Smooth muscle cell of the umbilical artery (primary cell): ENCODE results near the gene TYW5. TPM values are rescaled to one million over a fixed set of nuclear protein-coding genes. Genes with fewer than 3 reads are reported as not detected.

ENCODE experiments used
- total RNA-seq: library from RNA; depleted of rRNA; stranded (reverse); fragments of >200 nt; gene quantifications from 2 replicates; pipeline ENCODE4 v1.2.3, GENCODE V29; 2014

Gene TYW5
- 11.0 and 11.9 TPM in 2 replicates for total RNA-seq

GRCh38 chr2:199955339-199956061, at the start of gene TYW5, which contains the start of gene MAIP1:
TYW5 (minus strand) TSS chr2:199955491; CDS start chr2:199955470, 21 bp downstream.
MAIP1 (plus strand) TSS chr2:199955582; CDS start chr2:199955799, 217 bp downstream.

GRCh38 chr2:199911052-199911876, 44.0 kb downstream of the TYW5 start, which contains the start of gene C2orf69:
C2orf69 (plus strand) TSS chr2:199911293; CDS start chr2:199911439, 146 bp downstream.

Other genes with a start within 250 kb of the TYW5 start
- gene FTCDNL1, start 104.3 kb downstream of the TYW5 start, total RNA-seq = 1.5 and 1.8 TPM in 2 replicates
- gene C2orf69, start 44.2 kb downstream of the TYW5 start, total RNA-seq = 10.4 and 14.0 TPM in 2 replicates
- gene MAIP1, start 91 bp upstream of the TYW5 start, total RNA-seq = 21.4 and 21.5 TPM in 2 replicates